Gastrocnemius medialis (tissue), 4 donors: Measurements from ENCODE around the gene CHST11. TPM values are rescaled to one million over a fixed set of nuclear protein-coding genes. Genes with fewer than 3 reads are reported as not detected.
"Not testable (repeated sequence)": the region's sequence is repeated elsewhere in the genome, so short reads cannot be mapped to it uniquely, and the experiment has no call there.

Source experiments
- ATAC-seq, 2 donors: fragments of 150-250 bp; one replicate each; pipeline ENCODE4 v1.9.1; 2016
- DNase-seq, 2 donors: peaks; one replicate each; pipeline ENCODE4 v3.0.0-alpha.2; 2019
- H3K27ac ChIP-seq, 4 donors: fragments of 200-600 bp; sonication (generic); 1 replicate in 1 of 4; 2 replicates in 3 of 4; pipeline ENCODE4 v1.5.1; 2016 to 2018; ENCODE audit warnings: mild to moderate bottlenecking in 2 of 4, moderate library complexity in 1 of 4
- H3K27me3 ChIP-seq, 3 donors: fragments of 200-600 bp; sonication (generic) in 2 of 3; 1 replicate in 1 of 3; 2 replicates in 2 of 3; pipeline versions ENCODE4 v1.5.1 to v1.6.0; 2016 to 2019; ENCODE audit warnings: mild to moderate bottlenecking in 1 of 3, moderate library complexity in 1 of 3
- H3K36me3 ChIP-seq, 2 donors: fragments of 200-600 bp; sonication (generic) in 1 of 2; one replicate each; pipeline ENCODE4 v1.5.1; 2017 to 2018
- H3K4me1 ChIP-seq, 2 donors: fragments of 200-600 bp; sonication (generic) in 1 of 2; one replicate each; pipeline ENCODE4 v1.5.1; 2016 to 2017; ENCODE audit warnings: mild to moderate bottlenecking in 2 of 2
- H3K4me3 ChIP-seq, 4 donors: fragments of 200-600 bp; sonication (generic) in 3 of 4; 1 replicate in 1 of 4; 2 replicates in 3 of 4; pipeline ENCODE4 v1.5.1; 2016 to 2019; ENCODE audit warnings: mild to moderate bottlenecking in 2 of 4
- H3K9me3 ChIP-seq, 3 donors: fragments of 200-600 bp; sonication (generic) in 2 of 3; 1 replicate in 1 of 3; 2 replicates in 2 of 3; pipeline ENCODE4 v1.5.1; 2016 to 2019
- POLR2A ChIP-seq, 2 donors: fragments of 450-650 bp; IDR thresholded peaks; one replicate each; pipeline ENCODE4 v1.6.1; 2017; ENCODE audit warnings: antibody characterized with exemption in 2 of 2, mild to moderate bottlenecking in 2 of 2, moderate library complexity in 2 of 2
- in situ Hi-C, 4 donors: fragments of 200-750 bp; cut with MboI; loops; one replicate each; pipeline versions ENCODE4 v1.15.0 to v1.8.0; 2017; ENCODE audit warnings: low sequenced_read_pairs in 4 of 4
- intact Hi-C: fragments of 100-400 bp; cut with DNase I; formaldehyde crosslinking; loops from one replicate; pipeline ENCODE4 v1.15.1; 2023; ENCODE audit warnings: low total_unique reads
- total RNA-seq, 4 donors: library from RNA; depleted of rRNA; stranded (reverse); fragments of >200 nt; gene quantifications; one replicate each; pipeline versions ENCODE4 v1.1.0 to v1.2.3, GENCODE V29; 2016
- TF ChIP-seq, protein P1 (sequence below), 5 experiments: fragments of 450-650 bp in 3 of 5; fragments of 200-600 bp in 2 of 5; sonication (generic) in 2 of 5; IDR thresholded peaks in 4 of 5; conservative IDR thresholded peaks in 1 of 5; 1 replicate in 4 of 5; 2 replicates in 1 of 5; pipeline ENCODE4 v1.5.1; 2016 to 2019; ENCODE audit warnings: antibody characterized with exemption in 5 of 5, mild to moderate bottlenecking in 3 of 5, moderate library complexity in 3 of 5

Gene CHST11
- total RNA-seq, 4 donors from 2014 or later: 0.17 to 2.1 (median 1.4) TPM

DNA sequence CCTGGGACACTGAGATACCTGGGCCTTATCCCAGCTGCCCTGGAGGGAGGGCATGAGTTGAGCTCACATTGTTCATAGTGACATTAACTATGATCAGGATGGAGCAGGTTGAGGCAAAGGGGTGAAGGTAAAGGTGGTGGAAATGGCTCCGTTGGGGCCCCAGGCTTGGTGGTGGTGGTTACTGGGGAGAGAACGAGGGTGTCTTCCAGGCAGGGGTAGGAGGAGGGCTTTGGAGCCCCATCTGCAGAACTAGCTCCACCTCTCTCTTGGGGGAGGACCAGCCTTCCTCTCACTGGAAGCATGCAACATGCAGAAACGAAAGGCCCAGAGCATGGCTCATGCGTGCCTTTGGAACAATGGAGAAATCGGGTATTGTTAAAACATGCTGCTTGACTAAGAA is 284.3 kb downstream of the CHST11 start:
- no peaks in the 10 kb centered on the region for H3K9me3 ChIP-seq
- H3K36me3 ChIP-seq: no peaks in the 10 kb centered on the region
- DNase-seq (no peak), ATAC-seq (no peak)
- no peak overlapping the region for H3K27ac ChIP-seq
- peaks cover 3 to 5% of the 10 kb centered on the region in 2 donors for H3K4me1 ChIP-seq
- H3K27me3 ChIP-seq: no peaks in the 10 kb centered on the region
- TF ChIP-seq POLR2A (IDR thresholded peaks at IDR 0.05): no peak
- TF ChIP-seq, protein P1, sequence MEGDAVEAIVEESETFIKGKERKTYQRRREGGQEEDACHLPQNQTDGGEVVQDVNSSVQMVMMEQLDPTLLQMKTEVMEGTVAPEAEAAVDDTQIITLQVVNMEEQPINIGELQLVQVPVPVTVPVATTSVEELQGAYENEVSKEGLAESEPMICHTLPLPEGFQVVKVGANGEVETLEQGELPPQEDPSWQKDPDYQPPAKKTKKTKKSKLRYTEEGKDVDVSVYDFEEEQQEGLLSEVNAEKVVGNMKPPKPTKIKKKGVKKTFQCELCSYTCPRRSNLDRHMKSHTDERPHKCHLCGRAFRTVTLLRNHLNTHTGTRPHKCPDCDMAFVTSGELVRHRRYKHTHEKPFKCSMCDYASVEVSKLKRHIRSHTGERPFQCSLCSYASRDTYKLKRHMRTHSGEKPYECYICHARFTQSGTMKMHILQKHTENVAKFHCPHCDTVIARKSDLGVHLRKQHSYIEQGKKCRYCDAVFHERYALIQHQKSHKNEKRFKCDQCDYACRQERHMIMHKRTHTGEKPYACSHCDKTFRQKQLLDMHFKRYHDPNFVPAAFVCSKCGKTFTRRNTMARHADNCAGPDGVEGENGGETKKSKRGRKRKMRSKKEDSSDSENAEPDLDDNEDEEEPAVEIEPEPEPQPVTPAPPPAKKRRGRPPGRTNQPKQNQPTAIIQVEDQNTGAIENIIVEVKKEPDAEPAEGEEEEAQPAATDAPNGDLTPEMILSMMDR (IDR thresholded peaks at IDR 0.05 in 4 of 5, conservative IDR thresholded peaks at IDR 0.05 in 1 of 5): no peak
- no peak overlapping the region for H3K4me3 ChIP-seq
- intact Hi-C loops: no loop called here
- in situ Hi-C loops: no loop called here

DNA sequence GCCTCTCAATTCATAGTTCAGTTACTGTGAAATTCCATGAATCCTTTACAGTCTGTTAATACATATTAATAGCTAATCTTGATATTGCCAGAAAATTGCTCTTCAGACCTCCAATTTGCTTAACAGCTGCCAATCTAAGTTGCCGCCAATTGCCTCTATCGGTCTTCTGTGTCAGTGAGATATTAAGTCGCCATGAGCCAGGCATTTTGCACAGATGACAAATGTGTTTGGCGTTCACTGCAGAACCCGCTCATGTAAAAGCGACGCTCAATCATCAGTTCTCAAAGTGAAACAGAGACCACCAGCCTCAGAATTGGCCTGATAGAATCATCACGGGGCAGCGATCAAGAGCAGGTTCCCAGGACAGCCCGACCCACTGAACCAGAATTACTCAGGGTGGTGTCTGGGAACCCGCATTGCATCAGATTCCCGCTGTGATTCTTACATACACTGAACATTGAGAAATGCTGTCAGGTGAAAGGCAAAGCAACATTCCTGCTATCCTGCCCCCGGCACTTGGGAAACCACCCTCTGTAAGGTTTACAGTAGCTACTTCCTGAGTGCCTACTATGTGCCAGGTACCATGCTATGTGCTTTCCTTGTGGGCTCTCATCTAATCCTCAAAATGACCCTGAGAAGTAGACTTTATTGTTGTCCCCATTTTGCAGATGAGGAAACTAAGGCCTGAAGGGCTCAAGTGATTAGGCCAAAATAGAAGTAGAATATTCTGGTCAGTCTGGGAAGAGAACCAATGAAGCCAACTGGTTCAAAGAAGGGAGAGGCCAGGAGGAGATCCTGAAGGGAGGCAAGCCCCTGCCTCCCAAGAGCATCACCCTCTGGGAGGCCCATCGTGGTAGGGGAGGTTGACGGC is 285.0 kb downstream of the CHST11 start:
- ATAC-seq: no peak
- Histone ChIP-seq H3K4me3 (no peak overlapping the region), H3K4me1 (peaks cover 3 to 5% of the 10 kb centered on the region in 2 donors), H3K36me3 (no peaks in the 10 kb centered on the region), H3K9me3 (no peaks in the 10 kb centered on the region), H3K27me3 (no peaks in the 10 kb centered on the region), H3K27ac (no peak overlapping the region)
- TF ChIP-seq, protein P1 (IDR thresholded peaks at IDR 0.05 in 4 of 5, conservative IDR thresholded peaks at IDR 0.05 in 1 of 5): no peak
- no peak for TF ChIP-seq POLR2A (IDR thresholded peaks at IDR 0.05)
- in situ Hi-C loops: no loop called here
- DNase-seq: no peak
- intact Hi-C loops: no loop called here

DNA sequence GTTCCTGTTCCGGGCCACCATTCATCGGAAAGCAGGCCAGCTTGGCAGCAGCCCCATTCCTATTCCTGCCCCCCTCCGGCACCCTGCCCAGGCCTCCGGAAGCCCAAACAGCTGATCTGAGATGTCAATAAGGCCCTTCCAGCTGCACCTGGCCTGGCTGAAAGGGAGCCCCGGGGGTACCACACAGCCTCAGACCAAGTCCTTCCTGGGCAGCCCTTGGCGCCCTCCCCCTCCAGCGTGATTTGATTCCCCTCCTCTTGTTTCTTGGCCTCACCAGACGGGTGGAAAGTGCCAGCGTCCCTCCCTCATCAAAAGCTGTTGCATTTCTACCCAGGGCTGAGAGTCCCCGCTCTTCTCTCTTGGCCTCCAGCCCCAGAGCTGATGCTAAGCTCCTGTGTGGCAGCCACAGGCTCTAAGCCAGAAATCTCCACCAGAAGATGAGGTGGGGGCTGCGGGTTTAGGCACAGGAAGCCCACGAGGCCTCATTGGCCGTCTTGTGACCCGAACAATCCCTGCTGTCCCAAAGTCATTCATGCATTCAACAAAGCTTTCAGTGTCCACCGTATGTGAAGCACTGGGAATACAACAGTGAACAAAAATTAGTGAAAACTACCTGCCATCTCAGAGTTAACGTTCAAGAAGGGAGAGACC is 285.9 kb downstream of the CHST11 start:
- Histone ChIP-seq H3K4me3 (no peak overlapping the region), H3K27ac (no peak overlapping the region), H3K4me1 (peaks cover 3 to 5% of the 10 kb centered on the region in 2 donors), H3K27me3 (no peaks in the 10 kb centered on the region), H3K9me3 (no peaks in the 10 kb centered on the region), H3K36me3 (no peaks in the 10 kb centered on the region)
- in situ Hi-C loops (no loop called here), intact Hi-C loops (no loop called here)
- no peak for ATAC-seq
- DNase-seq: no peak
- TF ChIP-seq, protein P1 (IDR thresholded peaks at IDR 0.05 in 4 of 5, conservative IDR thresholded peaks at IDR 0.05 in 1 of 5): no peak
- no peak for TF ChIP-seq POLR2A (IDR thresholded peaks at IDR 0.05)

DNA sequence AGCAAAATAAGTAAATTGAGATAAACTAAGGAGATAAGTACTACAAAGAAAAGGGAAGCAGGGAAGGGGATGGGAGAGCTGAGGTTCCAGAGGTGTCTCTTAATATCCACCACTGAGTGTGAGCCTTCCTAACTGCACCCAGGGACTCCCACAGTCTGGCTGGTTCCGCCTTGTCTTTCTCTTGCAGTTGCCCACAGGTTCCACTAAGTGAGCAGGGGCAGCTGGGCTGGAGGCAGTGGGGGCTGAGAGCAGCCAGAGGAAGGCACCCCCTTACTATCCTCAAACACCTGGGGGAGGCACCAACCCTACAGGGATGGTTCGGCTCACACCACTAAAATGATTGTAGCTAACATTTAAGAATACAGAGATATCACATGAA is 286.4 kb downstream of the CHST11 start:
- Histone ChIP-seq H3K4me1 (peaks cover 3 to 5% of the 10 kb centered on the region in 2 donors), H3K9me3 (no peaks in the 10 kb centered on the region), H3K36me3 (no peaks in the 10 kb centered on the region), H3K27ac (no peak overlapping the region), H3K27me3 (no peaks in the 10 kb centered on the region), H3K4me3 (no peak overlapping the region)
- intact Hi-C loops: no loop called here
- in situ Hi-C loops: no loop called here
- ATAC-seq (no peak), DNase-seq (no peak)
- TF ChIP-seq, protein P1 (IDR thresholded peaks at IDR 0.05 in 4 of 5, conservative IDR thresholded peaks at IDR 0.05 in 1 of 5): no peak
- no peak for TF ChIP-seq POLR2A (IDR thresholded peaks at IDR 0.05)

DNA sequence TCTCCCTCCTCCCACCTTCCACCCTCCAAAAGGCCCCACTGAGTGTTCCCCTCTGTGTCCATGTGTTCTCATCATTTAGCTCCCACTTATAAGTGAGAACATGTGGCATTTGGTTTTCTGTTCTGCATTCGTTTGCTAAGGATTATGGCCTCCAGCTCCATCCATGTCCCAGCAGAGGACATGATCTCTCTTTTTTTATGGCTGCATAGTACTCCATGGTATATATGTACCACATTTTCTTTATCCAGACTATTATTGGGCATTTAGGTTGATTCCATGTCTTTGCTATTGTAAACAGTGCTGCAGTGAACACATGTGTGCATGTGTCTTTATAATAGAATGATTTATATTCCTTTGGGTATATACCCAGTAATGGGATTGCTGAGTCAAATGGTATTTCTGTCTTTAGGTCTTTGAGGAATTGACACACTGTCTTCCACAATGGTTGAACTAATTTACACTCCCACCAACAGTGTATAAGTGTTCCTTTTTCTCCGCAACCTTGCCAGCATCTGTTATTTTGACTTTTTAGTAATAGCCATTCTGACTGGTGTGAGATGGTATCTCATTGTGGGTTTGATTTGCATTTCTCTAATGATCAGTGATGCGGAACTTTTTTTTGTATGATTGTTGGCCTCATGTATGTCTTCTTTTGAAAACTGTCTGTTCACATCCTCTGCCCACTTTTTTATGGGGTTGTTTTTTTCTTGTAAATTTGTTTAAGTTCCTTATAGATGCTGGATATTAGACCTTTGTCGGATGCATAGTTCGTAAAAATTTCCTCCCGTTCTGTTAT is 287.2 kb downstream of the CHST11 start:
- H3K36me3 ChIP-seq, H3K4me3 ChIP-seq, DNase-seq, H3K27me3 ChIP-seq, in situ Hi-C loops, ATAC-seq, H3K27ac ChIP-seq, intact Hi-C loops, H3K4me1 ChIP-seq, H3K9me3 ChIP-seq: not testable (repeated sequence)
